HCT116 (cell line): Measurements from ENCODE around the gene PRKG2.

Experiments used
- CEBPB ChIP-seq: IDR thresholded peaks from 2 replicates; pipeline ENCODE4 v1.6.1; 2012; ENCODE audit warnings: low read depth
- ELF1 ChIP-seq: IDR thresholded peaks from 2 replicates; pipeline ENCODE4 v1.6.1; 2012; ENCODE audit warnings: low read depth, borderline replicate concordance
- EZH2 ChIP-seq: fragments of 200-600 bp; sonication (generic); IDR thresholded peaks from 2 replicates; pipeline ENCODE4 v1.6.1; 2017; ENCODE audit warnings: antibody characterized with exemption, mixed run types
- EZH2phosphoT487 ChIP-seq: fragments of 200-600 bp; IDR thresholded peaks from 2 replicates; pipeline ENCODE4 v1.6.1; 2018; ENCODE audit warnings: antibody characterized with exemption, borderline replicate concordance
- JUND ChIP-seq: IDR thresholded peaks from 2 replicates; pipeline ENCODE4 v1.6.1; 2012
- POLR2A ChIP-seq: IDR thresholded peaks from 2 replicates; pipeline ENCODE4 v1.7.0; 2011; ENCODE audit warnings: borderline replicate concordance; ENCODE audit not compliant: insufficient read depth, insufficient read length; ENCODE audit errors: extremely low read depth
- POLR2AphosphoS5 ChIP-seq: IDR thresholded peaks from 2 replicates; pipeline ENCODE4 v1.6.1; 2011; ENCODE audit warnings: mild to moderate bottlenecking, low read depth, low read length, moderate library complexity
- RAD21 ChIP-seq: IDR thresholded peaks from 2 replicates; pipeline ENCODE4 v1.6.1; 2012; ENCODE audit warnings: low read depth, mild to moderate bottlenecking
- TCF7L2 ChIP-seq: IDR thresholded peaks from 2 replicates; pipeline ENCODE4 v1.7.0; 2011; ENCODE audit warnings: borderline replicate concordance, inconsistent platforms; ENCODE audit not compliant: insufficient read depth, insufficient read length; ENCODE audit errors: extremely low read depth
- ZFX ChIP-seq: fragments of 450-650 bp; IDR thresholded peaks from 2 replicates; pipeline ENCODE4 v1.6.1; 2017
- ZNF274 ChIP-seq: fragments of 200-500 bp; sonication (Bioruptor generic); IDR thresholded peaks from 2 replicates; pipeline ENCODE4 v1.6.1; 2014; ENCODE audit warnings: mild to moderate bottlenecking, low read depth, low read length, inconsistent platforms
- TF ChIP-seq, protein P1 (sequence below), 3 experiments: fragments of 200-600 bp in 1 of 3; sonication (generic) in 1 of 3; IDR thresholded peaks in 2 of 3; conservative IDR thresholded peaks in 1 of 3; 2 replicates each; pipeline ENCODE4 v1.5.1; 2012 to 2017; ENCODE audit warnings: low read depth in 2 of 3, low read length in 2 of 3, antibody characterized with exemption in 1 of 3, borderline replicate concordance in 1 of 3, control low read depth in 1 of 3, mild to moderate bottlenecking in 1 of 3, mixed read lengths in 1 of 3, mixed run types in 1 of 3, moderate library complexity in 1 of 3; ENCODE audit not compliant: insufficient read depth in 1 of 3
- TF ChIP-seq, protein P2 (sequence below): IDR thresholded peaks from 2 replicates; pipeline ENCODE4 v1.6.1; 2012
- TF ChIP-seq, protein P3 (sequence below): IDR thresholded peaks from 2 replicates; pipeline ENCODE4 v1.6.1; 2012; ENCODE audit warnings: low read depth

GRCh38 chr4:81069706-81070331 is 145.2 kb downstream of the PRKG2 start:
- TF ChIP-seq, protein P1, sequence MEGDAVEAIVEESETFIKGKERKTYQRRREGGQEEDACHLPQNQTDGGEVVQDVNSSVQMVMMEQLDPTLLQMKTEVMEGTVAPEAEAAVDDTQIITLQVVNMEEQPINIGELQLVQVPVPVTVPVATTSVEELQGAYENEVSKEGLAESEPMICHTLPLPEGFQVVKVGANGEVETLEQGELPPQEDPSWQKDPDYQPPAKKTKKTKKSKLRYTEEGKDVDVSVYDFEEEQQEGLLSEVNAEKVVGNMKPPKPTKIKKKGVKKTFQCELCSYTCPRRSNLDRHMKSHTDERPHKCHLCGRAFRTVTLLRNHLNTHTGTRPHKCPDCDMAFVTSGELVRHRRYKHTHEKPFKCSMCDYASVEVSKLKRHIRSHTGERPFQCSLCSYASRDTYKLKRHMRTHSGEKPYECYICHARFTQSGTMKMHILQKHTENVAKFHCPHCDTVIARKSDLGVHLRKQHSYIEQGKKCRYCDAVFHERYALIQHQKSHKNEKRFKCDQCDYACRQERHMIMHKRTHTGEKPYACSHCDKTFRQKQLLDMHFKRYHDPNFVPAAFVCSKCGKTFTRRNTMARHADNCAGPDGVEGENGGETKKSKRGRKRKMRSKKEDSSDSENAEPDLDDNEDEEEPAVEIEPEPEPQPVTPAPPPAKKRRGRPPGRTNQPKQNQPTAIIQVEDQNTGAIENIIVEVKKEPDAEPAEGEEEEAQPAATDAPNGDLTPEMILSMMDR (IDR thresholded peaks at IDR 0.05 in 2 of 3, conservative IDR thresholded peaks at IDR 0.05 in 1 of 3; ENCODE audit: borderline replicate concordance in 1 of 3, insufficient read depth in 1 of 3, low read depth in 2 of 3, low read length in 2 of 3), result peak; percentile 86 to 94 (median 92)
- TF ChIP-seq EZH2 (no peak), EZH2phosphoT487 (no peak), POLR2A (no peak), ZFX (no peak), ZNF274 (no peak), POLR2AphosphoS5 (no peak), JUND (no peak), RAD21 (peak; percentile 88), CEBPB (no peak), TCF7L2 (no peak), ELF1 (no peak)
- TF ChIP-seq, protein P2, sequence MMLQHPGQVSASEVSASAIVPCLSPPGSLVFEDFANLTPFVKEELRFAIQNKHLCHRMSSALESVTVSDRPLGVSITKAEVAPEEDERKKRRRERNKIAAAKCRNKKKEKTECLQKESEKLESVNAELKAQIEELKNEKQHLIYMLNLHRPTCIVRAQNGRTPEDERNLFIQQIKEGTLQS, result no peak
- TF ChIP-seq, protein P3, sequence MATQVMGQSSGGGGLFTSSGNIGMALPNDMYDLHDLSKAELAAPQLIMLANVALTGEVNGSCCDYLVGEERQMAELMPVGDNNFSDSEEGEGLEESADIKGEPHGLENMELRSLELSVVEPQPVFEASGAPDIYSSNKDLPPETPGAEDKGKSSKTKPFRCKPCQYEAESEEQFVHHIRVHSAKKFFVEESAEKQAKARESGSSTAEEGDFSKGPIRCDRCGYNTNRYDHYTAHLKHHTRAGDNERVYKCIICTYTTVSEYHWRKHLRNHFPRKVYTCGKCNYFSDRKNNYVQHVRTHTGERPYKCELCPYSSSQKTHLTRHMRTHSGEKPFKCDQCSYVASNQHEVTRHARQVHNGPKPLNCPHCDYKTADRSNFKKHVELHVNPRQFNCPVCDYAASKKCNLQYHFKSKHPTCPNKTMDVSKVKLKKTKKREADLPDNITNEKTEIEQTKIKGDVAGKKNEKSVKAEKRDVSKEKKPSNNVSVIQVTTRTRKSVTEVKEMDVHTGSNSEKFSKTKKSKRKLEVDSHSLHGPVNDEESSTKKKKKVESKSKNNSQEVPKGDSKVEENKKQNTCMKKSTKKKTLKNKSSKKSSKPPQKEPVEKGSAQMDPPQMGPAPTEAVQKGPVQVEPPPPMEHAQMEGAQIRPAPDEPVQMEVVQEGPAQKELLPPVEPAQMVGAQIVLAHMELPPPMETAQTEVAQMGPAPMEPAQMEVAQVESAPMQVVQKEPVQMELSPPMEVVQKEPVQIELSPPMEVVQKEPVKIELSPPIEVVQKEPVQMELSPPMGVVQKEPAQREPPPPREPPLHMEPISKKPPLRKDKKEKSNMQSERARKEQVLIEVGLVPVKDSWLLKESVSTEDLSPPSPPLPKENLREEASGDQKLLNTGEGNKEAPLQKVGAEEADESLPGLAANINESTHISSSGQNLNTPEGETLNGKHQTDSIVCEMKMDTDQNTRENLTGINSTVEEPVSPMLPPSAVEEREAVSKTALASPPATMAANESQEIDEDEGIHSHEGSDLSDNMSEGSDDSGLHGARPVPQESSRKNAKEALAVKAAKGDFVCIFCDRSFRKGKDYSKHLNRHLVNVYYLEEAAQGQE, result no peak
